Neutrophil (primary cell): ENCODE results near the gene MAMLD1.

Source experiments
- H3K27ac ChIP-seq: fragments of 200-600 bp; sonication (generic); 2 replicates; pipeline ENCODE4 v1.5.1; 2016; ENCODE audit warnings: mild to moderate bottlenecking, moderate library complexity
- H3K27me3 ChIP-seq: fragments of 200-600 bp; sonication (generic); 2 replicates; pipeline ENCODE4 v1.6.0; 2016; ENCODE audit warnings: mild to moderate bottlenecking
- H3K36me3 ChIP-seq: fragments of 200-600 bp; sonication (generic); 2 replicates; pipeline ENCODE4 v1.5.1; 2017
- H3K4me1 ChIP-seq, 2 experiments: fragments of 200-600 bp in 1 of 2; sonication (generic) in 1 of 2; 1 replicate in 1 of 2; 2 replicates in 1 of 2; pipeline versions ENCODE4 v1.5.1 to v1.6.1; 2013 to 2016; ENCODE audit warnings: low read depth in 1 of 2, low read length in 1 of 2, mild to moderate bottlenecking in 1 of 2, moderate library complexity in 1 of 2; ENCODE audit not compliant: control insufficient read depth in 1 of 2, insufficient read depth in 1 of 2
- H3K4me3 ChIP-seq, 2 experiments: fragments of 200-600 bp in 1 of 2; sonication (generic) in 1 of 2; 1 replicate in 1 of 2; 2 replicates in 1 of 2; pipeline ENCODE4 v1.5.1; 2013 to 2016; ENCODE audit warnings: low read depth in 1 of 2, low read length in 1 of 2, mild to moderate bottlenecking in 1 of 2, moderate library complexity in 1 of 2
- H3K9me3 ChIP-seq: fragments of 200-600 bp; sonication (generic); 2 replicates; pipeline ENCODE4 v1.5.1; 2016
- CTCF ChIP-seq: fragments of 200-600 bp; sonication (generic); IDR thresholded peaks from 2 replicates; pipeline ENCODE4 v1.5.1; 2016; ENCODE audit warnings: antibody characterized with exemption

Gene MAMLD1

GRCh38 chrX:150502979-150503897 lies 140.1 kb downstream of the MAMLD1 start:
- H3K27ac ChIP-seq: no peak overlapping the region
- H3K36me3 ChIP-seq: no peaks in the 10 kb centered on the region
- no peak for TF ChIP-seq CTCF
- no peaks in the 10 kb centered on the region for H3K9me3 ChIP-seq
- H3K4me3 ChIP-seq: no peak overlapping the region
- no peaks in the 10 kb centered on the region for H3K27me3 ChIP-seq
- H3K4me1 ChIP-seq: peaks cover 4 to 20% of the 10 kb centered on the region in 2 experiments

GRCh38 chrX:150503898-150504219 lies 140.7 kb downstream of the MAMLD1 start:
- no peaks in the 10 kb centered on the region for H3K9me3 ChIP-seq
- TF ChIP-seq CTCF: no peak
- no peaks in the 10 kb centered on the region for H3K36me3 ChIP-seq
- H3K4me3 ChIP-seq: no peak overlapping the region
- no peaks in the 10 kb centered on the region for H3K27me3 ChIP-seq
- no peak overlapping the region for H3K27ac ChIP-seq
- H3K4me1 ChIP-seq: peaks cover 4 to 20% of the 10 kb centered on the region in 2 experiments

GRCh38 chrX:150504397-150505182 lies 141.5 kb downstream of the MAMLD1 start:
- Histone ChIP-seq H3K4me3 (no peak overlapping the region), H3K27ac (no peak overlapping the region), H3K4me1 (peaks cover 4 to 20% of the 10 kb centered on the region in 2 experiments), H3K36me3 (no peaks in the 10 kb centered on the region), H3K9me3 (no peaks in the 10 kb centered on the region), H3K27me3 (no peaks in the 10 kb centered on the region)
- no peak for TF ChIP-seq CTCF

GRCh38 chrX:150506020-150506419 lies 142.9 kb downstream of the MAMLD1 start:
- Histone ChIP-seq H3K27me3 (no peaks in the 10 kb centered on the region), H3K27ac (no peak overlapping the region), H3K9me3 (no peaks in the 10 kb centered on the region), H3K4me1 (peaks cover 4 to 20% of the 10 kb centered on the region in 2 experiments), H3K4me3 (no peak overlapping the region), H3K36me3 (no peaks in the 10 kb centered on the region)
- TF ChIP-seq CTCF: no peak

GRCh38 chrX:150506486-150506885 lies 143.4 kb downstream of the MAMLD1 start:
- TF ChIP-seq CTCF: no peak
- H3K9me3 ChIP-seq: no peaks in the 10 kb centered on the region
- no peaks in the 10 kb centered on the region for H3K27me3 ChIP-seq
- no peak overlapping the region for H3K4me3 ChIP-seq
- peaks cover 4 to 20% of the 10 kb centered on the region in 2 experiments for H3K4me1 ChIP-seq
- H3K36me3 ChIP-seq: no peaks in the 10 kb centered on the region
- H3K27ac ChIP-seq: no peak overlapping the region
